ENCODE measurements around the gene PAN2. TPM values are rescaled to one million over a fixed set of nuclear protein-coding genes. Genes with fewer than 3 reads are reported as not detected.
"Not testable (repeated sequence)": the region's sequence is repeated elsewhere in the genome, so short reads cannot be mapped to it uniquely, and the experiment has no call there.

The PAN2 gene
- total RNA-seq, 4 donors from 2014 or later, result 14.1 to 34.5 (median 24.4) TPM

DNA sequence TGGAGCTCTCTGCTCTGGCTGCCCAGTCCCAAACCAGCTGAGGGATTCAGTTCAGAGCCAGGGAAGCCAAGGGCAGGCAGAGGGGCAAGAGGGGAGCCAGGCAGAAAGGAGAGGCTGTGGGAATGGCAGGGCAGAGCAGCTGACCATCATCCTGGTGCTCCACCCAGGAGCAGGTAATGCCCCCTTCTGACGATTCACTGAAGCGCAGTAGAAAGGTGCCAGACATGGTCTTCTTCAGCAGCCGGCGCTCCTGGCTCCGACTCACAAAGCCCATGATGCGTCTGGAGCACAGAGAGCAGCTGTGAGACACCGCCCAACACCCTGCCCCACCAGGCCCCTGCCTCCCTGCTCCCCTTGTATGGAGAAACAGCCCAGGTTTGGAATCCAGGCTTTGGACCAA lies 12.9 kb upstream of the PAN2 start:
- H3K4me1 ChIP-seq, result no peaks in the 10 kb centered on the region
- no peaks in the 10 kb centered on the region for H3K27me3 ChIP-seq
- intact Hi-C loops (cut with DNase I), result no loop called here
- TF ChIP-seq, protein P1, sequence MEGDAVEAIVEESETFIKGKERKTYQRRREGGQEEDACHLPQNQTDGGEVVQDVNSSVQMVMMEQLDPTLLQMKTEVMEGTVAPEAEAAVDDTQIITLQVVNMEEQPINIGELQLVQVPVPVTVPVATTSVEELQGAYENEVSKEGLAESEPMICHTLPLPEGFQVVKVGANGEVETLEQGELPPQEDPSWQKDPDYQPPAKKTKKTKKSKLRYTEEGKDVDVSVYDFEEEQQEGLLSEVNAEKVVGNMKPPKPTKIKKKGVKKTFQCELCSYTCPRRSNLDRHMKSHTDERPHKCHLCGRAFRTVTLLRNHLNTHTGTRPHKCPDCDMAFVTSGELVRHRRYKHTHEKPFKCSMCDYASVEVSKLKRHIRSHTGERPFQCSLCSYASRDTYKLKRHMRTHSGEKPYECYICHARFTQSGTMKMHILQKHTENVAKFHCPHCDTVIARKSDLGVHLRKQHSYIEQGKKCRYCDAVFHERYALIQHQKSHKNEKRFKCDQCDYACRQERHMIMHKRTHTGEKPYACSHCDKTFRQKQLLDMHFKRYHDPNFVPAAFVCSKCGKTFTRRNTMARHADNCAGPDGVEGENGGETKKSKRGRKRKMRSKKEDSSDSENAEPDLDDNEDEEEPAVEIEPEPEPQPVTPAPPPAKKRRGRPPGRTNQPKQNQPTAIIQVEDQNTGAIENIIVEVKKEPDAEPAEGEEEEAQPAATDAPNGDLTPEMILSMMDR (IDR thresholded peaks at IDR 0.05), result no peak
- TF ChIP-seq POLR2A (IDR thresholded peaks at IDR 0.05; ENCODE audit: low read depth), result no peak
- no peak for TF ChIP-seq EP300 (IDR thresholded peaks at IDR 0.05)
- no peak for TF ChIP-seq POLR2AphosphoS5 (IDR thresholded peaks at IDR 0.05)
- peaks cover 70 to 100% (median 96%) of the 10 kb centered on the region in 4 donors for H3K36me3 ChIP-seq
- DNase-seq (ENCODE audit: extremely low spot score), result no peak
- WGBS, result 59% methylated on average over 5 of the region's 7 CpGs
- H3K4me3 ChIP-seq, result no peak overlapping the region
- no peaks in the 10 kb centered on the region for H3K9me3 ChIP-seq
- H3K27ac ChIP-seq (replicated peaks in 1 of 4), result no peak overlapping the region

DNA sequence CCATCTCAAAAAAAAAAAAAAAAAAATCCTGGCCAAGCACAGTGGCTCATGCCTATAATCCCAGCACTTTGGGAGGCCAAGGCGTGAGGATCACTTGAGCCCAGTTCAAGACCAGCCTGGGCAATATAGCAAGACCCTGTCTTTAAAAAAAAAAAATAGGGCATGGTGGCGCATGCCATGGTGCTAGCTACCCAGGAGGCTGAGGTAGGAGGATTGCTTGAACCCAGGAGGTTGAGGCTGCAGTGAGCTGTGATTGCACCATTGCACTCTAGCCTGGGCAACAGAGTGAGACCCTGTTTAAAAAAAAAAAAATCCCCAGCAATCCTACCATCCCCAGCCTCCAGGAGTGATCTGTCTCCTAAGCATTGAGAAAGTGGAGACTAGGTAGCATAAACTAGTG lies 8.5 kb upstream of the PAN2 start:
- intact Hi-C loops (cut with DNase I), result not testable (repeated sequence)
- H3K36me3 ChIP-seq, result peaks cover 28 to 63% (median 52%) of the 10 kb centered on the region in 4 donors

DNA sequence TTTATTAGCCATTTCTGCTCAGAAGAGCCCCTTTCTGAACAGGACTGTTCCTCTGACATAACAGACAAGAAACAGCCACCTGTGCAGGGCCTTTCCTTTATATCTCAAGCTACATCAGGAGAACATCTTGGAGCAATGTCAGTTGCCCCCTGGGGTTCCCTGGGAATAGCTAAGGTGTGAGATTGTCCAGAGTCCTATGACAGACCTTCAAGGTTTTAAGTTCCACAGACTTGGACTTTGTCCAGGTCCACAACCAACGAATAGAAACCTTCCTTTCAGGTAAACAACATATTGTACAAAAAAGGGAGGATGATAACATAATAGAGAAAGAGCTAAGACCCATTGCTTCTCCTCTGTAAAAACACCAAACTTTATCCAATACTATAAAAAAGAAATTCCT lies 7.8 kb upstream of the PAN2 start:
- H3K9me3 ChIP-seq, result no peaks in the 10 kb centered on the region
- no peak for DNase-seq (ENCODE audit: extremely low spot score)
- 37% methylated on average over 1 of the region's 1 CpG for WGBS
- TF ChIP-seq, protein P1 (IDR thresholded peaks at IDR 0.05), result no peak
- TF ChIP-seq POLR2AphosphoS5 (IDR thresholded peaks at IDR 0.05) (no peak), POLR2A (IDR thresholded peaks at IDR 0.05; ENCODE audit: low read depth) (no peak), EP300 (IDR thresholded peaks at IDR 0.05) (no peak)
- peaks cover 24 to 56% (median 46%) of the 10 kb centered on the region in 4 donors for H3K36me3 ChIP-seq
- no peak overlapping the region for H3K27ac ChIP-seq (replicated peaks in 1 of 4)
- no peaks in the 10 kb centered on the region for H3K4me1 ChIP-seq
- intact Hi-C loops (cut with DNase I), result no loop called here
- H3K4me3 ChIP-seq, result no peak overlapping the region
- H3K27me3 ChIP-seq, result no peaks in the 10 kb centered on the region

More for the DNA sequence above, 8.5 kb upstream of the PAN2 start:
- not testable (repeated sequence) for H3K4me1 ChIP-seq; H3K27me3 ChIP-seq; H3K9me3 ChIP-seq; H3K27ac ChIP-seq (replicated peaks in 1 of 4); H3K4me3 ChIP-seq; DNase-seq (ENCODE audit: extremely low spot score)
- WGBS, result 92% methylated on average over 2 of the region's 2 CpGs

DNA sequence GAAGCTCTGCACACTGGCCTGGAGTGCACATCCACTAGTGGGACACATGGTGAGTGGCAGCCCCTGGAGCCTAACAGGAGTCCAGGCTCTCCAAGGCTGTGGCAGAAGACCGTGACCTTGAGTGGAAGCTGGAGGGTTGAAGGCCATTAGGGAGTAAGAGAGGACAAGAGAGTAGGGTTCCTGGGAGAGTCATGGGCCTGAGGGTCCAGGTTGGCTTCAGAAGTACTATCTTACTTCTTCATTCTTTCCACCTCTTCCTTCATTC lies 5.3 kb upstream of the PAN2 start:
- Histone ChIP-seq H3K9me3 (no peaks in the 10 kb centered on the region), H3K27ac (replicated peaks in 1 of 4) (no peak overlapping the region), H3K4me1 (peaks cover 4 to 8% (median 6%) of the 10 kb centered on the region in 4 donors), H3K27me3 (no peaks in the 10 kb centered on the region), H3K4me3 (no peak overlapping the region), H3K36me3 (peaks cover 11 to 31% (median 22%) of the 10 kb centered on the region in 4 donors)
- intact Hi-C loops (cut with DNase I), result no loop called here
- 80% methylated on average over 1 of the region's 1 CpG for WGBS
- DNase-seq (ENCODE audit: extremely low spot score), result no peak
- TF ChIP-seq EP300 (IDR thresholded peaks at IDR 0.05) (no peak), POLR2AphosphoS5 (IDR thresholded peaks at IDR 0.05) (no peak), POLR2A (IDR thresholded peaks at IDR 0.05; ENCODE audit: low read depth) (no peak)
- TF ChIP-seq, protein P1 (IDR thresholded peaks at IDR 0.05), result no peak

DNA sequence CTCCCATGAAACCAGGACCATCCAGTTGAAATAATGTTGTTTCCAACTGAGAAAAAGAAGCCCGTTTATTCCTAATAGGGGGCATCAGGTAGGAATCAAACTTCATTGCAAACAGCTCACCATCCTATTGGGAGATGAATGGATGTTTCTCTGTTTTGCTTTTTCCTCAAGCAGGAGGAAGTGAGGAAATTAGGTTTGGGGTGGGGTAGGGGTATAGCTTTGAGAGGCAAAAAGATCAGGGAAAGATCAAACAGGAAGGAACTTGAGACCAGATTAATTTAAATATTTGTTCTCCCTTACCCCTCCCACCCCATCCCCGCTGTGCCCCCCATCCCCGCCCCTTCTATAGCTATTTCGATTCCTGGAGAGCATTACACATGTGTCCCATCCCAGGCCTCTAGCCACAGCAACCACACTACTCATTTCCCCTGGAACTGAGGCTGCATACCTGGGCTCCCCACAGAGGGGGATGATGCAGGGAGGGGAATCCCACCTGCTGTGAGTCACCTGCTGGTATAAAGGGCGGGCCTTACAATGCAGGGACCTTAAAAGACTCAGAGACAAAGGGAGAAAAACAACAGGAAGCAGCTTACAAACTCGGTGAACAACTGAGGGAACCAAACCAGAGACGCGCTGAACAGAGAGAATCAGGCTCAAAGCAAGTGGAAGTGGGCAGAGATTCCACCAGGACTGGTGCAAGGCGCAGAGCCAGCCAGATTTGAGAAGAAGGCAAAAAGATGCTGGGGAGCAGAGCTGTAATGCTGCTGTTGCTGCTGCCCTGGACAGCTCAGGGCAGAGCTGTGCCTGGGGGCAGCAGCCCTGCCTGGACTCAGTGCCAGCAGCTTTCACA lies 4.7 kb upstream of the PAN2 start, which contains the start of gene IL23A:
IL23A (plus strand) TSS at position 577 of the 850 bp plus-strand sequence; CDS start at position 738, 161 bp downstream.
- Histone ChIP-seq H3K4me3 (no peak within 1 kb of the TSS), H3K27me3 (no peaks in the 10 kb centered on the region), H3K4me1 (peaks cover 4 to 8% (median 6%) of the 10 kb centered on the region in 4 donors), H3K9me3 (no peaks in the 10 kb centered on the region), H3K36me3 (peaks cover 5 to 25% (median 16%) of the 10 kb centered on the region in 4 donors), H3K27ac (replicated peaks in 1 of 4) (no peak within 1 kb of the TSS)
- intact Hi-C loops (cut with DNase I), result no loop called here
- WGBS, result 36% methylated on average over 9 of the region's 9 CpGs
- TF ChIP-seq EP300 (IDR thresholded peaks at IDR 0.05) (no peak), POLR2AphosphoS5 (IDR thresholded peaks at IDR 0.05) (no peak), POLR2A (IDR thresholded peaks at IDR 0.05; ENCODE audit: low read depth) (no peak)
- TF ChIP-seq, protein P1 (IDR thresholded peaks at IDR 0.05), result no peak
- DNase-seq (ENCODE audit: extremely low spot score), result no peak

Data from esophagus muscularis mucosa (tissue), 4 donors.